RWPE2 (cell line): ENCODE data around the gene INSIG1.

ENCODE experiments used
- ATAC-seq: fragments of 200-7000 bp; cut with Tn5 transposase; 3 replicates; pipeline ENCODE4 v1.9.1; 2021; ENCODE audit warnings: low read depth
- DNase-seq: peaks from one replicate; pipeline ENCODE4 v3.0.0-alpha.2; 2020; ENCODE audit warnings: low spot score
- H3K27ac ChIP-seq: fragments of 450-650 bp; 2 replicates; pipeline ENCODE4 v1.5.1; 2017; ENCODE audit warnings: mild to moderate bottlenecking; ENCODE audit not compliant: poor library complexity, severe bottlenecking
- H3K27me3 ChIP-seq: fragments of 250-450 bp; sonication (Bioruptor Pico); 2 replicates; pipeline ENCODE4 v1.5.1; 2021; ENCODE audit warnings: mild to moderate bottlenecking, moderate library complexity; ENCODE audit not compliant: insufficient read depth, poor library complexity, severe bottlenecking
- H3K36me3 ChIP-seq: fragments of 250-450 bp; sonication (Bioruptor Pico); 2 replicates; pipeline ENCODE4 v1.5.1; 2020; ENCODE audit warnings: low read depth, mild to moderate bottlenecking, moderate library complexity
- H3K4me1 ChIP-seq: fragments of 250-450 bp; sonication (Bioruptor Pico); 2 replicates; pipeline ENCODE4 v1.5.1; 2021; ENCODE audit warnings: mild to moderate bottlenecking, moderate library complexity; ENCODE audit not compliant: insufficient read depth, poor library complexity, severe bottlenecking
- H3K4me3 ChIP-seq: fragments of 250-450 bp; sonication (Bioruptor Pico); 2 replicates; pipeline ENCODE4 v1.5.1; 2021; ENCODE audit warnings: mild to moderate bottlenecking, moderate library complexity; ENCODE audit not compliant: severe bottlenecking
- H3K9me3 ChIP-seq: fragments of 250-450 bp; sonication (Bioruptor Pico); 2 replicates; pipeline ENCODE4 v1.5.1; 2021; ENCODE audit warnings: mild to moderate bottlenecking, moderate library complexity; ENCODE audit not compliant: severe bottlenecking
- TF ChIP-seq, protein P1 (sequence below): fragments of 450-650 bp; IDR thresholded peaks from one replicate; pipeline ENCODE4 v1.5.1; 2017; ENCODE audit warnings: mild to moderate bottlenecking, moderate library complexity; ENCODE audit not compliant: poor library complexity, severe bottlenecking

The INSIG1 gene

GRCh38 chr7:155340071-155340531 lies 42.4 kb downstream of the INSIG1 start:
- no peaks in the 10 kb centered on the region for H3K4me1 ChIP-seq
- no peak overlapping the region for H3K27ac ChIP-seq
- peaks cover 5% of the 10 kb centered on the region for H3K27me3 ChIP-seq

DNA sequence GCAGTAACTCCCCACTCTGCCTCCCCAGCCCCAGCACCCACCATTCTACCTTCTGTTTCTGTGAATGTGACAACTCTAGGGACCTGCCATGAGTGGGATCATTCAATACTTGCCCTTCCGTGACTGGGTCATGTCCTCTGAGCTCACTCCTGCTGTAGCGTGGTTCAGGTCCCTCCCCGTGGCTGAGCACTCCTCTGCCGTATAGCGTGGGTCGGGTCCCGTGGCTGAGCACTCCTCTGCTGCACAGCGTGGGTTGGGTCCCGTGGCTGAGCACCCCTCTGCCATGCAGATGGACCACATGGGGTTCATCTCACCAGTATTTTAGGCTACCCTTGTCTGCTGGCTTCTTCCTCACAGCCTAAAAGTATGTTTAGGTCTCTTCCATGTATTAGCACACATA lies 43.0 kb downstream of the INSIG1 start:
- H3K27ac ChIP-seq, result no peak overlapping the region
- H3K4me1 ChIP-seq, result no peaks in the 10 kb centered on the region
- H3K9me3 ChIP-seq, result no peaks in the 10 kb centered on the region
- TF ChIP-seq, protein P1, sequence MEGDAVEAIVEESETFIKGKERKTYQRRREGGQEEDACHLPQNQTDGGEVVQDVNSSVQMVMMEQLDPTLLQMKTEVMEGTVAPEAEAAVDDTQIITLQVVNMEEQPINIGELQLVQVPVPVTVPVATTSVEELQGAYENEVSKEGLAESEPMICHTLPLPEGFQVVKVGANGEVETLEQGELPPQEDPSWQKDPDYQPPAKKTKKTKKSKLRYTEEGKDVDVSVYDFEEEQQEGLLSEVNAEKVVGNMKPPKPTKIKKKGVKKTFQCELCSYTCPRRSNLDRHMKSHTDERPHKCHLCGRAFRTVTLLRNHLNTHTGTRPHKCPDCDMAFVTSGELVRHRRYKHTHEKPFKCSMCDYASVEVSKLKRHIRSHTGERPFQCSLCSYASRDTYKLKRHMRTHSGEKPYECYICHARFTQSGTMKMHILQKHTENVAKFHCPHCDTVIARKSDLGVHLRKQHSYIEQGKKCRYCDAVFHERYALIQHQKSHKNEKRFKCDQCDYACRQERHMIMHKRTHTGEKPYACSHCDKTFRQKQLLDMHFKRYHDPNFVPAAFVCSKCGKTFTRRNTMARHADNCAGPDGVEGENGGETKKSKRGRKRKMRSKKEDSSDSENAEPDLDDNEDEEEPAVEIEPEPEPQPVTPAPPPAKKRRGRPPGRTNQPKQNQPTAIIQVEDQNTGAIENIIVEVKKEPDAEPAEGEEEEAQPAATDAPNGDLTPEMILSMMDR, result no peak
- H3K27me3 ChIP-seq, result peaks cover 5% of the 10 kb centered on the region
- DNase-seq (no peak), ATAC-seq (no peak)
- no peak overlapping the region for H3K4me3 ChIP-seq
- no peaks in the 10 kb centered on the region for H3K36me3 ChIP-seq

More at GRCh38 chr7:155340071-155340531, 42.4 kb downstream of the INSIG1 start:
- Histone ChIP-seq H3K9me3 (no peaks in the 10 kb centered on the region), H3K4me3 (no peak overlapping the region), H3K36me3 (no peaks in the 10 kb centered on the region)
- TF ChIP-seq, protein P1, result no peak
- ATAC-seq (no peak), DNase-seq (no peak)

DNA sequence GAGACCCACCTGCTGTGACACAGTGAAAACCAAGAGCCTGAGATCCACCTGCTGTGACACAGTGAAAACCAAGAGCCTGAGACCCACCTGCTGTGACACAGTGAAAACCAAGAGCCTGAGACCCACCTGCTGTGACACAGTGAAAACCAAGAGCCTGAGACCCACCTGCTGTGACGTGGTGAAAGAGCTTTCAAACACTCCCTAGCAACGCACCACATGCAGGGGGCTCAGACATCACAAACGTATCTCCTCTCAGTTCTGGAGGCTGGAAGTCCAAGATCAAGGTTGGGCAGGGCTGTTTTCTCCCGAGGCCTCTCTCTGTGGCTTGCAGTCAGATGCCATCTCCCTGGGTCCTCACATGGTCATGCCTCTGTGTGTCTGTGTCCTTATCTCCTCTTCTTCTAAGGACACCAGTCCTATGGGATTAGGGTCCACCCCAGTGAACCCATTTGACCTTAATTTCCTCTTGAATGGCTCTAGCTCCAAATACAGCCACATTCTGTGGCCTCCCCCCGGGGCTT lies 43.8 kb downstream of the INSIG1 start:
- Histone ChIP-seq H3K4me3 (no peak overlapping the region), H3K9me3 (no peaks in the 10 kb centered on the region), H3K36me3 (no peaks in the 10 kb centered on the region), H3K4me1 (no peaks in the 10 kb centered on the region), H3K27ac (no peak overlapping the region), H3K27me3 (peaks cover 1% of the 10 kb centered on the region)
- TF ChIP-seq, protein P1, result no peak
- no peak for ATAC-seq
- no peak for DNase-seq

DNA sequence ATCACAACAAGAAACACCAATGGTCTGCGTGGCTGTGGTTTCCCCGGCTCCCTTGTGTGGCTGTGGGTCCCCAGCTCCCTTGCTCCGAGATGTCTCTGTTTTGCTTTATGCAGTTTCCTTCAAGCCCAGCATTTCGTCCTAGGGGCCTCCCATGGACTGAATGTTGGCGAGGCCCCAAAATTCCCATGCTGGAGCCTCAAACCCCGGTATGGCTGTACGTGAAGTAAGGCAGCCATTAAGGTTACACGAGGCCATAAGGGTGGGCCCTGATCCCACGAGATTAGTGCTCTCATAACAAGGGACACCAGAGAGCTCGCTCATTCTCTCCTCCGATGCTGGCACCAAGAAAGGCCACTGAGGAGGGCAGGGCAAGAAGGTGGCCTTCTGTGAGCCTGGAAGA lies 44.6 kb downstream of the INSIG1 start:
- Histone ChIP-seq H3K27ac (no peak overlapping the region), H3K27me3 (no peaks in the 10 kb centered on the region), H3K4me1 (no peaks in the 10 kb centered on the region), H3K4me3 (no peak overlapping the region), H3K9me3 (no peaks in the 10 kb centered on the region), H3K36me3 (no peaks in the 10 kb centered on the region)
- no peak for DNase-seq
- ATAC-seq, result no peak
- TF ChIP-seq, protein P1, result no peak

GRCh38 chr7:155343150-155343549 lies 45.5 kb downstream of the INSIG1 start:
- Histone ChIP-seq H3K9me3 (no peaks in the 10 kb centered on the region), H3K36me3 (no peaks in the 10 kb centered on the region), H3K27ac (no peak overlapping the region), H3K27me3 (no peaks in the 10 kb centered on the region), H3K4me3 (no peak overlapping the region), H3K4me1 (no peaks in the 10 kb centered on the region)
- DNase-seq (no peak), ATAC-seq (no peak)
- TF ChIP-seq, protein P1, result no peak
